GM12891 (cell line): ENCODE measurements around the gene RNF113B.

Experiments
- PAX5 ChIP-seq: IDR thresholded peaks from 2 replicates; pipeline ENCODE4 v1.6.1; 2011; ENCODE audit warnings: low read length, moderate library complexity, mild to moderate bottlenecking; ENCODE audit not compliant: insufficient read depth, severe bottlenecking
- POLR2A ChIP-seq: IDR thresholded peaks from 2 replicates; pipeline ENCODE4 v1.6.1; 2011; ENCODE audit warnings: low read depth, low read length, control low read depth
- POLR2AphosphoS5 ChIP-seq: IDR thresholded peaks from 2 replicates; pipeline ENCODE4 v1.6.1; 2011; ENCODE audit warnings: low read depth, low read length, control low read depth
- POU2F2 ChIP-seq: IDR thresholded peaks from 2 replicates; pipeline ENCODE4 v1.6.1; 2011; ENCODE audit warnings: low read depth, mild to moderate bottlenecking, control low read depth, low read length, moderate library complexity
- SPI1 ChIP-seq: IDR thresholded peaks from 2 replicates; pipeline ENCODE4 v1.6.1; 2011; ENCODE audit warnings: low read depth, low read length, control low read depth
- TAF1 ChIP-seq: IDR thresholded peaks from 2 replicates; pipeline ENCODE4 v1.6.1; 2011; ENCODE audit warnings: low read depth, low read length, control low read depth

- TF ChIP-seq POLR2A: no peak
- TF ChIP-seq TAF1: no peak
- TF ChIP-seq SPI1: no peak
- no peak for TF ChIP-seq POLR2AphosphoS5
- TF ChIP-seq PAX5: no peak
- no peak for TF ChIP-seq POU2F2
These were observed 34.5 kb downstream of the RNF113B start, which contains the start of gene FARP1 for GRCh38 chr13:98142380-98143156.
